ENCODE data around the gene NAPA.

DNA sequence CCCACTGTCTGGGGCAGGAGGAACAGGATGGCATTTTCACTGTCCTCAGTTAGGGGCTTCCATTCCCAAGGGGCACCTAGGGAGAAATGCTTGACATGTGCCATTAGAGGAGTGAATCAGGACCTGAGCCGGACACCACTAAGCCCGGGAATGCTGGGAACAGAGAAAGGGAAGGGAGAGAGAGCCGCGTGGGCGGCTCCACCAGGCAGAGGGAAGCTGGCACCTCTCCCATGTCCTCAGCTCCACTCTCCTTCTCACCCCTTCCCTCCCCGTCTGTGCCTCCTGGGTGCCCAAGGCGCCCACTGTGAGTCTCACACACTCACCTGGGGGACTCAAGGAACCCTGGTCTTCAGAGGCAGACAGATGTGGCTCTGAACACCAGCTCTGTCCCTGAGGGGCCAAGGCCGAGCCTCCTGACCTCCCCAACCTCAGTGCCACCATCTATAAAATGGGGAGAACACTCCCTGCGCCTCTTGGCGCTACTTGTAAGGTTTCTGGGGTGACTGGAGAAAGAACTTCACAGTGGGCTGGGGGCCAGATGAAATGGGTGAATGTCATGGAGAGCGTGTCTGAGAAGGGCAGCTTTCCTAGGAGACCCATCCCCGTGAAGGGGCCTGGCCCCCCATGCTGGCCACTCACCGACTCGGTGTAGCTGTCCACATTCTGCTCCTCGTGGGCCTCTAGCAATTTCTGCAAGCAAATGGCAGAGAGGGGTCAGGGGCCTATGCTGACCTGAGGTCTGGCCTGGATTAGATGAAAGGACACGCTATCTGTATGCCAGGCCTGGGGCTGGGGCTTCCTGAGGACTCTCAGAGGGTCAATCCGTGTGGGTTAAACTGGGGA, 25.6 kb downstream of the NAPA start:
- TF ChIP-seq, protein P1, sequence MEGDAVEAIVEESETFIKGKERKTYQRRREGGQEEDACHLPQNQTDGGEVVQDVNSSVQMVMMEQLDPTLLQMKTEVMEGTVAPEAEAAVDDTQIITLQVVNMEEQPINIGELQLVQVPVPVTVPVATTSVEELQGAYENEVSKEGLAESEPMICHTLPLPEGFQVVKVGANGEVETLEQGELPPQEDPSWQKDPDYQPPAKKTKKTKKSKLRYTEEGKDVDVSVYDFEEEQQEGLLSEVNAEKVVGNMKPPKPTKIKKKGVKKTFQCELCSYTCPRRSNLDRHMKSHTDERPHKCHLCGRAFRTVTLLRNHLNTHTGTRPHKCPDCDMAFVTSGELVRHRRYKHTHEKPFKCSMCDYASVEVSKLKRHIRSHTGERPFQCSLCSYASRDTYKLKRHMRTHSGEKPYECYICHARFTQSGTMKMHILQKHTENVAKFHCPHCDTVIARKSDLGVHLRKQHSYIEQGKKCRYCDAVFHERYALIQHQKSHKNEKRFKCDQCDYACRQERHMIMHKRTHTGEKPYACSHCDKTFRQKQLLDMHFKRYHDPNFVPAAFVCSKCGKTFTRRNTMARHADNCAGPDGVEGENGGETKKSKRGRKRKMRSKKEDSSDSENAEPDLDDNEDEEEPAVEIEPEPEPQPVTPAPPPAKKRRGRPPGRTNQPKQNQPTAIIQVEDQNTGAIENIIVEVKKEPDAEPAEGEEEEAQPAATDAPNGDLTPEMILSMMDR (IDR thresholded peaks at IDR 0.05; ENCODE audit: low read length) = no peak
- no peak for TF ChIP-seq EZH2 (IDR thresholded peaks at IDR 0.05; ENCODE audit: borderline replicate concordance, low read length)
